Measurements from ENCODE around the gene EMILIN3. TPM values are rescaled to one million over a fixed set of nuclear protein-coding genes. Genes with fewer than 3 reads are reported as not detected.

The EMILIN3 gene
- total and polyA plus RNA-seq, 2 of the 8 experiments (the other 6 are each of a cell fraction or from before 2014, with no cell fraction given), result 3.8 to 5.2 TPM

- Histone ChIP-seq H4K91ac (replicated peaks; ENCODE audit: insufficient read length, low read length) (no peak overlapping the region), H4K20me1 (replicated peaks in 1 of 2; ENCODE audit: control insufficient read depth in 1 of 2, insufficient read depth in 2 of 2, low read length in 2 of 2) (no peaks in the 10 kb centered on the region), H3K4ac (replicated peaks; ENCODE audit: insufficient read length, low read depth, low read length) (no peak overlapping the region), H3K79me2 (ENCODE audit: control insufficient read depth in 1 of 2, insufficient read depth in 2 of 2, low read length in 2 of 2) (no peaks in the 10 kb centered on the region), H3K18ac (ENCODE audit: extremely low read depth, low read length) (no peak overlapping the region), H2BK120ac (replicated peaks; ENCODE audit: low read depth, low read length) (no peak overlapping the region), H3K27me3 (replicated peaks in 1 of 4; ENCODE audit: control insufficient read depth in 3 of 4, extremely low read depth in 1 of 4, insufficient read depth in 3 of 4, low read length in 3 of 4) (no peaks in the 10 kb centered on the region), H3K4me3 (ENCODE audit: extremely low read depth in 1 of 4, insufficient read depth in 2 of 4, low read depth in 3 of 4, low read length in 4 of 4) (no peak overlapping the region), H3K27ac (ENCODE audit: low read depth, low read length) (no peak overlapping the region), H2BK5ac (ENCODE audit: low read depth, low read length) (no peak overlapping the region), H2BK20ac (ENCODE audit: low read length) (no peak overlapping the region), H4K8ac (ENCODE audit: extremely low read depth, insufficient read depth, low read length) (no peak overlapping the region), H2BK12ac (ENCODE audit: low read depth, low read length) (no peak overlapping the region), H4K5ac (ENCODE audit: insufficient read length, low read depth, low read length) (no peak overlapping the region), H3K4me2 (ENCODE audit: insufficient read depth in 1 of 2, low read depth in 2 of 2, low read length in 2 of 2) (no peak overlapping the region), H2AFZ (ENCODE audit: low read length) (no peak overlapping the region), H3K79me1 (ENCODE audit: low read depth, low read length) (no peaks in the 10 kb centered on the region), H3K23ac (ENCODE audit: insufficient read length) (no peak overlapping the region), H3K9ac (replicated peaks in 1 of 4; ENCODE audit: extremely low read depth in 1 of 4, low read depth in 3 of 4, low read length in 3 of 4) (no peak overlapping the region), H3K4me1 (replicated peaks in 1 of 4; ENCODE audit: control insufficient read depth in 3 of 4, insufficient read depth in 4 of 4, low read length in 3 of 4) (no peaks in the 10 kb centered on the region), H2AK5ac (ENCODE audit: low read depth, low read length) (no peak overlapping the region), H3K14ac (ENCODE audit: insufficient read length) (no peak overlapping the region), H3K23me2 (ENCODE audit: low read depth, low read length) (peaks cover 2% of the 10 kb centered on the region; the same call in 1 of the 2 replicates), H3K9me3 (ENCODE audit: insufficient read depth in 2 of 2, low read depth in 1 of 2, low read length in 1 of 2) (no peaks in the 10 kb centered on the region), H3K56ac (replicated peaks; ENCODE audit: insufficient read length, low read depth, low read length) (no peak overlapping the region), H3K36me3 (ENCODE audit: control insufficient read depth in 2 of 4, insufficient read depth in 4 of 4, low read length in 3 of 4) (no peaks in the 10 kb centered on the region), H2BK15ac (ENCODE audit: low read length) (no peak overlapping the region)
- ChIA-PET POLR2A (ENCODE audit: partially characterized antibody) (interaction anchor here (1.4 kb wide), 1 partner anchor 145 kb away, joined by 3 read pairs; no protein-coding TSS in a partner anchor), CTCF (ENCODE audit: partially characterized antibody) (interaction anchor here (1.4 to 3.2 kb wide), 3 partner anchors 9 to 80 kb away, joined by 5 to 16 read pairs (median 5); partner anchors contain the start of gene LPIN3)
- TF ChIP-seq CBX5 (IDR thresholded peaks at IDR 0.05; ENCODE audit: low read depth, low read length) (no peak), GTF2F1 (IDR thresholded peaks at IDR 0.05; ENCODE audit: borderline replicate concordance, low read depth, low read length) (no peak), CTBP2 (IDR thresholded peaks at IDR 0.05; ENCODE audit: borderline replicate concordance, insufficient read depth, insufficient read length, low read length) (no peak), JUN (IDR thresholded peaks at IDR 0.05; ENCODE audit: low read depth, low read length) (no peak), SRF (IDR thresholded peaks at IDR 0.05; ENCODE audit: low read depth, low read length) (no peak), CHD2 (IDR thresholded peaks at IDR 0.05; ENCODE audit: low read length) (no peak), GABPA (IDR thresholded peaks at IDR 0.05; ENCODE audit: borderline replicate concordance, insufficient read depth, low read length) (no peak), JUND (IDR thresholded peaks at IDR 0.05; ENCODE audit: low read length) (no peak)
- DNase-seq (ENCODE audit: low read depth in 1 of 2, low spot score in 2 of 2), result no peak
- WGBS, 2 experiments (ENCODE audit: extremely low coverage in 1 of 2, insufficient coverage in 1 of 2, insufficient read length in 1 of 2, insufficient replicate concordance in 2 of 2, low coverage in 1 of 2, low lambda C conversion rate in 2 of 2, missing lambda C conversion rate in 1 of 2), result 87% methylated on average over 5 of the region's 5 CpGs; no CpG with 5 or more reads in 1 of the 2 experiments
- FAIRE-seq, result no peak
Measured at GRCh38 chr20:41330343-41330720, 36.3 kb downstream of the EMILIN3 start.

All from H1 (cell line).